Measurements from ENCODE around the gene CHST15. TPM values are rescaled to one million over a fixed set of nuclear protein-coding genes. Genes with fewer than 3 reads are reported as not detected.
A peak's percentile ranks its signal among the peaks of the same experiment; 100 is the strongest.

The CHST15 gene
- total RNA-seq, 2 experiments from 2014 or later, result 14.7 to 26.4 TPM

DNA sequence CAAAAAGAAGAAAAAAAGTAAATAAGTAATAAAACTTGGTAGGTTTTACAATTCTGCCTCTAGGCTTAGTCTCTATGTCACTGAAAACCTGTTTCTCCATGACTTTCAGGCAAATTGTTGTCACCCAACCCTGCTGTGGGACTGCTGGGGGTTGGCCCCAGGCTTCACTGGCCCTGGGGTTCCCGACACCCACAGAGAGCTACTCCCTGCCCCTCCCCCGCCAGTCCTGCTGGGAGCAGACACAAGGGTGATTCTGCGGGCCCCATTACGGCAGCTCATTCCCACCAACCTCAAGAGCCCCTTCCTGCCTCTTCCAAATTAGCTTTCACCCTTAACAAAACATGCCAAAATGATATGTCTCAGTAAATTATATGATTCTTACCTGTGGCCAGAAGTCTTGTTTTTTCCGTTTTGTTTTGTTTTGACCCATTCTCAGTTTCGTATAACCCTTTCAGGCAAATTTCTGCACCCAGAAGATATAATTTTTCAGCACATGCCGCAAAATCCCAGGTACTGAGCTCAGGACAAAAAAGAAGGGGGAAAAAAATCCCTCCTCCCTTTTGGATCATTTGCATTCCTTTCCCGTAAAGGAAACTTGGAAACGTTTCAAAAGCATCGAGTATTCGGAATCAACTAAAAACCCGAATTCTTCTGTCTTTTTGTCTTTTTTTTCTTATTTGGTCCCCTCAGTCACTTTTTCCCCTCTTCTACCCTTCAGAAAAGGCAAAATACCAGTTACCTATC lies 27.8 kb downstream of the CHST15 start:
- POLR2A ChIA-PET, result interaction anchor here (0.8 to 5.1 kb wide), 11 partner anchors 7 to 43 kb away, joined by 3 to 54 read pairs (median 4); no protein-coding TSS in a partner anchor
- H3K27ac ChIP-seq (ENCODE audit: low read depth, low read length, poor library complexity, severe bottlenecking), result peak overlapping the region; percentile 85
- BruUV-seq (replicated peaks), result no TSS peak
- DNase-seq (ENCODE audit: low spot score), result no peak
- H3K36me3 ChIP-seq (ENCODE audit: insufficient read depth, low read length), result no peaks in the 10 kb centered on the region
- TF ChIP-seq, protein P1, sequence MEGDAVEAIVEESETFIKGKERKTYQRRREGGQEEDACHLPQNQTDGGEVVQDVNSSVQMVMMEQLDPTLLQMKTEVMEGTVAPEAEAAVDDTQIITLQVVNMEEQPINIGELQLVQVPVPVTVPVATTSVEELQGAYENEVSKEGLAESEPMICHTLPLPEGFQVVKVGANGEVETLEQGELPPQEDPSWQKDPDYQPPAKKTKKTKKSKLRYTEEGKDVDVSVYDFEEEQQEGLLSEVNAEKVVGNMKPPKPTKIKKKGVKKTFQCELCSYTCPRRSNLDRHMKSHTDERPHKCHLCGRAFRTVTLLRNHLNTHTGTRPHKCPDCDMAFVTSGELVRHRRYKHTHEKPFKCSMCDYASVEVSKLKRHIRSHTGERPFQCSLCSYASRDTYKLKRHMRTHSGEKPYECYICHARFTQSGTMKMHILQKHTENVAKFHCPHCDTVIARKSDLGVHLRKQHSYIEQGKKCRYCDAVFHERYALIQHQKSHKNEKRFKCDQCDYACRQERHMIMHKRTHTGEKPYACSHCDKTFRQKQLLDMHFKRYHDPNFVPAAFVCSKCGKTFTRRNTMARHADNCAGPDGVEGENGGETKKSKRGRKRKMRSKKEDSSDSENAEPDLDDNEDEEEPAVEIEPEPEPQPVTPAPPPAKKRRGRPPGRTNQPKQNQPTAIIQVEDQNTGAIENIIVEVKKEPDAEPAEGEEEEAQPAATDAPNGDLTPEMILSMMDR (conservative IDR thresholded peaks at IDR 0.05; ENCODE audit: low read length), result no peak
- TF ChIP-seq EZH2phosphoT487 (IDR thresholded peaks at IDR 0.05; ENCODE audit: borderline replicate concordance, low read depth, low read length), result no peak
- peak overlapping the region; percentile 40; the same call in 1 of the 2 replicates for H2AFZ ChIP-seq (ENCODE audit: low read length)
- CTCF ChIA-PET (ENCODE audit: unreplicated experiment), result no interaction called here
- H4K20me1 ChIP-seq (ENCODE audit: insufficient read depth, low read length), result no peaks in the 10 kb centered on the region
- peaks cover 82% of the 10 kb centered on the region for H3K4me1 ChIP-seq (ENCODE audit: insufficient read depth, low read length, poor library complexity, severe bottlenecking)
- H3K9me2 ChIP-seq (ENCODE audit: insufficient read depth, low read length), result no peaks in the 10 kb centered on the region
- peak overlapping the region; percentile 86 for H3K4me2 ChIP-seq (ENCODE audit: low read length)
- H3K79me2 ChIP-seq (ENCODE audit: insufficient read depth, low read depth, low read length), result peaks cover 32% of the 10 kb centered on the region; the same call in 1 of the 2 replicates
- no peaks in the 10 kb centered on the region for H3K9me3 ChIP-seq (ENCODE audit: low read length)
- intact Hi-C loops (cut with micrococcal nuclease; ENCODE audit: unreplicated experiment), result no loop called here
- H3K4me3 ChIP-seq (ENCODE audit: low read depth, low read length, poor library complexity, severe bottlenecking), result peak overlapping the region; percentile 57

DNA sequence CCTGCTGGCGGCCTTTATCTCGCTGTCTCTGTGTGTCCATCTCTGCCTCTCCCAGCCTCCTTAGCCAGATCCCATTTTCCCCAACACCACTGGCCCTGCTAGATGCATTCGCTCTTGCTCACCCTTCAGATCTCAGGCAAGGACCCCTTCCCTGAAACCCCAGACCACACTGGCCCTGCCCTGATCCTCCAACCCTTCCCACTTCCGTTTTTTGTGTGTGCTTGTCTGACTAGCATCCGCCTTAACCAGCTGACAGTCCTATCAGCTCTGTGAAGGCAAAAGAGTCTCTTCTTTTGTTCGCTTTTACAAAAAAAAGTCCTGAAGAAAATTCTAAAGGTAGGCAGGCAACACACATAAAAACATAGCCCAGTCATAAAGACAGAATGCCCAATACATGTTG lies 28.7 kb downstream of the CHST15 start:
- intact Hi-C loops (cut with micrococcal nuclease; ENCODE audit: unreplicated experiment), result no loop called here
- Histone ChIP-seq H3K9me3 (ENCODE audit: low read length) (no peaks in the 10 kb centered on the region), H3K4me2 (ENCODE audit: low read length) (peak overlapping the region; percentile 86), H3K4me1 (ENCODE audit: insufficient read depth, low read length, poor library complexity, severe bottlenecking) (peaks cover 79% of the 10 kb centered on the region), H3K36me3 (ENCODE audit: insufficient read depth, low read length) (no peaks in the 10 kb centered on the region), H3K4me3 (ENCODE audit: low read depth, low read length, poor library complexity, severe bottlenecking) (peak overlapping the region; percentile 57), H3K79me2 (ENCODE audit: insufficient read depth, low read depth, low read length) (peaks cover 23% of the 10 kb centered on the region; the same call in 1 of the 2 replicates), H2AFZ (ENCODE audit: low read length) (peak overlapping the region; percentile 6; the same call in 1 of the 2 replicates), H3K27ac (ENCODE audit: low read depth, low read length, poor library complexity, severe bottlenecking) (peak overlapping the region; percentile 85), H4K20me1 (ENCODE audit: insufficient read depth, low read length) (no peaks in the 10 kb centered on the region), H3K9me2 (ENCODE audit: insufficient read depth, low read length) (no peaks in the 10 kb centered on the region)
- ChIA-PET POLR2A (interaction anchor here (0.9 to 5.1 kb wide), 7 partner anchors 8 to 44 kb away, joined by 3 to 54 read pairs (median 7); no protein-coding TSS in a partner anchor), CTCF (ENCODE audit: unreplicated experiment) (no interaction called here)
- DNase-seq (ENCODE audit: low spot score), result peak; percentile 82
- no TSS peak for BruUV-seq (replicated peaks)
- TF ChIP-seq, protein P1 (conservative IDR thresholded peaks at IDR 0.05; ENCODE audit: low read length), result no peak
- TF ChIP-seq EZH2phosphoT487 (IDR thresholded peaks at IDR 0.05; ENCODE audit: borderline replicate concordance, low read depth, low read length), result no peak
